NCI-H2227 (cell line): ENCODE results near the gene SEPTIN1.
"Not testable (repeated sequence)": the region's sequence is repeated elsewhere in the genome, so short reads cannot be mapped to it uniquely, and the experiment has no call there.

Experiments used
- DNase-seq: peaks from one replicate; lab custom pipeline; 2025; ENCODE audit not compliant: unreplicated experiment; lab: John Stamatoyannopoulos, UW

SEPTIN1 gene

GRCh38 chr16:30401768-30402425, 19.5 kb upstream of the SEPTIN1 start:
- no peak for DNase-seq

DNA sequence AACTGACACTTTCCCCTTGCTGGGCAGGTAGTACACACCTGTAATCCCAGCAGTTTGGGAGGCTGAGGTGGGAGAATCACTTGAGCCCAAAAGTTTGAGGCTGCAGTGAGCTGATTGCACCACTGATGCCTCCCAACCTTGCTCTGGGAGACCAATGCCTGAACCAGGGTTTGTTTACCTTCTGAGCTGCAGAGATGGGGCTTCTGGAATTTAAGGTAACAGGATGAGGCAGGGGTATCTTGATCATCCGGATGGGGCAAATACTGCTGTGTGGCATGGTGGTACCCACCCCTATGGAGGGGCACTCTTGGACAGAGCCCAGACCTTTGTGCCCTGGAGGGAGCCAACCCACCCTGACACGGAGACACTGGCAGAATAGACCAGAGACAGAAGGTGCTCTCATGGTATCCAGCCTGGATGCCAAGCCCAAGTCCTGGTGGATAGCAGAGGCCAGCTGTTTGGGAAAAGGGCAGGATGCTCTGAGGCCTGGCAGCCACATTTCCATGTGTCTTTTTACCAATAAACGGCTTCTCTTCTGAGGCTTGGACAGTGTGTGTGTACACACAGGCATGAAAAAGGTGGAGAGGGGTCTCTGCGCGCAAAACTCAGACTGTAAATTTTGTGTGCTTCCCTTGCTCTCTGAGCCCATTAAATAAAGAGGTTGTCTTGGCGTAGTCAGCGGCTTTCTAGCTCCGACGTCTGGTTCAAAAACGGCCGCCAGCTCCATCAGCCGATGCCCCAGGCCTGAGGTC, 17.2 kb upstream of the SEPTIN1 start:
- DNase-seq = no peak

DNA sequence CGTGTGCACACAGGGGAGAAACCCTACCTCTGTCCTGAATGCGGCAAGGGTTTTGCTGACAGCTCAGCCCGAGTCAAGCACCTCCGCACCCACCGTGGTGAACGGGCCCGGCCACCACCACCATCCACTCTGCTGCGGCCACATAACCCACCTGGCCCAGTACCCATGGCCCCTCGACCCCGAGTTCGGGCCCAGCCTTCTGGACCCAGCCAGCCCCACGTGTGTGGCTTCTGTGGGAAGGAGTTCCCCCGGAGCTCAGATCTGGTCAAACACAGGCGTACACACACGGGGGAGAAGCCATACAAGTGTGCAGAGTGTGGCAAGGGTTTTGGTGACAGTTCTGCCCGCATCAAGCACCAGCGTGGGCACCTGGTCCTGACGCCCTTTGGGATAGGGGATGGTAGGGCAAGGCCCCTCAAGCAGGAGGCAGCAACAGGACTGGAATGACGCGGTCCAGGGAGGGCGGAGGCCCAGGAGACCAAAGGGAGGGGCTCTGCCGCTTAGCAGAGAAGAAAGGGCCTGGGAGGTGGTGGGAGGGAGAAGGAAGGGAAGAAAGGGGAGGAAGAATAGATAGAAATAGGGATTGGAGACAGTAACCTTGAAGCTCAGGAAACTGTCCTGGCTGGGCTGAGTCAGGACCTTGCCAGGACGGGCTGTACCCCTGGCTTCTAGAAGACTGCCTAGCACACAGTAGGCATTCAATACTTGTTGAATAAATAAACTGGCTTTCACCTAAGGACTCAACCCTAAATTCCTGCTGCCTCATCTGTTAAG, 16.5 kb upstream of the SEPTIN1 start:
- peak; percentile 37 for DNase-seq

GRCh38 chr16:30397776-30398660, 15.7 kb upstream of the SEPTIN1 start:
- no peak for DNase-seq

- no peak for DNase-seq
Measured at GRCh38 chr16:30397056-30397455, 14.7 kb upstream of the SEPTIN1 start.

- DNase-seq = not testable (repeated sequence)
Measured at GRCh38 chr16:30396627-30397026, 14.3 kb upstream of the SEPTIN1 start.

- DNase-seq = peak; percentile 57
Measured at GRCh38 chr16:30395992-30396585, 13.7 kb upstream of the SEPTIN1 start.

DNA sequence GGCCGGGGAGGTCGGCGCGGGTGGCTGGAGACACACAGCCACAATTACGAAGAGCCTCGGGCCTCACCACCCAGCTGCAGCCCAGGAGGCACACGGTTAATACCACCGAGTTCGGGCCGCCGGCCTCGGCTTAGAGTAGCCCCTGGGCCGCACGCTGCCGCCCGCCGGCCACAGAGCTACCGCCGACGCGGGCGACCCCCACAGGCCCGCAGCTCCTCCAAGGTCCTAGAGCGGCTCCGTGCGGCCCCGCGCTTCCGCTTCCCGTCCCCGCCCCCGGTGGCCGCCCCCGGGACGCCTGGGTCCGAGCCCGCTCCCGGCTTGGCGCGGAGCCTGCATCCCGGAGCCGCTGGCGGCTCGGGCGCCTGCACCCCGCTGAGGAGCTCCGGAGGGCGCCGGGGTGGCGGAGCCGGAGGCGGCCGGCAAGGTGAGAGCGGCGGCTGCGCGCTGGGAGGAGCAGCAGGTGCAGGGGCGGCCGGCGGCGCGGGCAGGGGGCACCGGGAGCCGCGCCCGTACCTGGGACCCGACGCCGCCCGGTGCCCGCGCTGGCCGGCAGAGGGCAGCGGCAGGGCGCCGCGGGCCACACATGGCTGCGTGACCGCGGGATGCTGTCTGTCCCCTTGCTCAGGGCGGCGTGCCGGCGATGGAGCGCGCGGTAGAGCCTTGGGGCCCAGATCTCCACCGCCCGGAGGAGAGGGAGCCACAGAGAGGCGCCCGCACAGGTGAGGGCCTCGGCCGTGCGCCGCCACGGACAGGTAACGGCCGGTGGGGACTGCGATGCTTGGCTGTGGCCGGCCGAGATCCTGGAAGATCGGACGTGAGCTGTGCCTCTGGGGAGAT, 13.0 kb upstream of the SEPTIN1 start, which contains the start of gene ZNF48:
ZNF48 (plus strand) TSS at position 266 of the 837 bp plus-strand sequence; CDS start at position 641, 375 bp downstream.
- DNase-seq = peak; percentile 97

DNA sequence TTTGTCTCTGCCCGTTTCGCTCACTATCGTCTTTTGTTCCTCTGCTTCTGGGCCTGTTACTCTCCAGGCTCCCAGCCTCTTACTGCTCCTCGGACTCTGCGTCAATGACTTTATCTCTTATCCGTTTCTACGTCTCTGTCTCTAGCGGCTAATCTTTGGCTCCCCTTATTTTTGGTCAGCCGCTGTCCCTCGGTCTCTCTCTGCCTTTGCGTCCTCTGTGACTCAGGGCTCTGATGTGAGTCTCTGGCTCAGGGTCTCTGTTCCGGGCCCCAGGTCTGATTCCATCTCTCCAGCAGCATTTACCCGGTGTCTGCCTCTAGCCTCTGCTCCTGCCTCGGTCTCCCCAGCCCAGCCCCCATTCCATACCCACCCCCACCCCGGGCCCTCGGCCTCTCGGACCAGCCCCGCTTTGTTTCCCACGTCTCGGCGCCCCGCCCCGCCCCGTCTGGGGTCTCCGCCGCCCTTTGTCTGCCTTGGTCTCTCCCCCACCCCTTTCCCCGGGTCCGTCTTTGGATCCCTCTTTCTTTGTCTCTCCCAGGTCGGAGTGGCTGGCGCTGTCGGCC, 12.3 kb upstream of the SEPTIN1 start:
- DNase-seq = peak; percentile 39

- no peak for DNase-seq
Measured at GRCh38 chr16:30383521-30383920, 1.2 kb upstream of the SEPTIN1 start.

- DNase-seq = no peak
Measured at GRCh38 chr16:30381291-30382041, 895 bp downstream of the SEPTIN1 start.

- DNase-seq = no peak
Measured at GRCh38 chr16:30380803-30381208, 1.6 kb downstream of the SEPTIN1 start.

- no peak for DNase-seq
Measured at GRCh38 chr16:30380072-30380802, 2.1 kb downstream of the SEPTIN1 start.

GRCh38 chr16:30379158-30379783, 3.1 kb downstream of the SEPTIN1 start:
- DNase-seq = no peak

DNA sequence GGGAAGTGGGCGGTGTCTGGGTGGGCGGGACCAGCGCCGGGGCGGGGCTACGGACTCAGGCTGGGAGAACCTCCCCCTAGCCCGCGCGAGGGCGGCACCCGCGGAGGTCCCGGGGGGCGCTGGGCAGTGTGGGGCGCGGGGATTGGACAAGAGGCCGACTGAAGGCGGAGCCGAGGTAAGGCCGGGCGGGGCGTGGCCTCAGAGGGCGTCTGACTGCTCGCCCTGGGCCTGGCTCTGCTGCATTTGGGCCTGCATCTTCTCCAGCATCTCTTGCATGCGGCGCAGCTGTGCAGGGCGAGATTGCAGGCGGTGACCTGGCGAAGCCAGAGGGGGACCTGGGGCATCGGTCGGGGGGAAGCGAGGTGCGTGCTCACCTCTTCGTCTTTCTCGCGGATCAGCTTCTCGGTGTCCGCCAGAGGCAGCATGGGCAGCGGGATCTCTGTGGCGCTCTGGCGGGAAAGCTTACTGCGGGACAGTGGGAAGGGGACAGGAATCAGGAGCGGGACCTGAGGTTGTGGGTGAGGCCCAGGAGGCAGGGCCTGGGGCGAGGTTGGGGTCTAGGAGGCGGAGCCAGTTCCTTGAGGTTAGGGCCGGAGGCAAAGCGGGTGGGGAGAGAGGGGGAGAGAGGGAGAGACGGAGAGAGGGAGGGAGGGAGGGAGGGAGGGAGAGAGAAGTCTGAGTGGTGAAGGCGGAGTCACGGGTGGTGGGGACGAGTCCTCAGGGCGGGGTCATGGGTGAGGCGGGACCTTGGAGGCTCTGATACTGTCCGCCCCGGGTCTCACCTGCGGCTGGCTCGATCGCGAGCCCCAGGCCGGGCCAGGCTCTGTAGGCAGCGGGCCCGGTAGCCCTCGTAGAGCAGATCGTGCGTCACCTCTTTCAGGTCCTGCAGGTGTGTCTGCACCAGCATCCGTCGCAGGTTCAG, 3.9 kb downstream of the SEPTIN1 start:
- DNase-seq = peak; percentile 99

- DNase-seq = peak; percentile 94
Measured at GRCh38 chr16:30377812-30378235, 4.5 kb downstream of the SEPTIN1 start.
